Chondrocyte (in vitro differentiated cells): ENCODE measurements around the gene PRM1. TPM values are rescaled to one million over a fixed set of nuclear protein-coding genes. Genes with fewer than 3 reads are reported as not detected.

Source experiments
- DNase-seq: peaks from one replicate; pipeline ENCODE4 v3.0.0; 2021; ENCODE audit warnings: mixed read lengths, low spot score
- H3K27ac Mint-ChIP-seq: one replicate; pipeline ENCODE4 v1.8.0; 2021; ENCODE audit warnings: mild to moderate bottlenecking, moderate library complexity, mixed read lengths; ENCODE audit not compliant: unreplicated experiment
- H3K27me3 Mint-ChIP-seq: 2 replicates; pipeline ENCODE4 v1.8.0; 2021; ENCODE audit warnings: low read depth, mixed read lengths
- H3K36me3 Mint-ChIP-seq: 2 replicates; pipeline ENCODE4 v1.8.0; 2021; ENCODE audit warnings: low read depth, mixed read lengths
- H3K4me1 Mint-ChIP-seq: 2 replicates; pipeline ENCODE4 v1.8.0; 2021; ENCODE audit warnings: low read depth, mild to moderate bottlenecking, mixed read lengths
- H3K4me3 Mint-ChIP-seq: one replicate; pipeline ENCODE4 v1.8.0; 2021; ENCODE audit warnings: mild to moderate bottlenecking, moderate library complexity, mixed read lengths; ENCODE audit not compliant: unreplicated experiment
- H3K9me3 Mint-ChIP-seq: 2 replicates; pipeline ENCODE4 v1.8.0; 2021; ENCODE audit warnings: low read depth, mixed read lengths
- total RNA-seq: library from RNA; stranded (reverse); gene quantifications from 3 replicates; pipeline ENCODE4 v1.2.1, GENCODE V29; 2021
- TF ChIP-seq, protein P1 (sequence below): fragments of 200-600 bp; sonication (generic); IDR thresholded peaks from 2 replicates; pipeline ENCODE4 v1.5.0; 2021; ENCODE audit warnings: antibody characterized with exemption, mild to moderate bottlenecking, moderate library complexity

PRM1 gene
- total RNA-seq, 1 donor from 2014 or later, result not detected

DNA sequence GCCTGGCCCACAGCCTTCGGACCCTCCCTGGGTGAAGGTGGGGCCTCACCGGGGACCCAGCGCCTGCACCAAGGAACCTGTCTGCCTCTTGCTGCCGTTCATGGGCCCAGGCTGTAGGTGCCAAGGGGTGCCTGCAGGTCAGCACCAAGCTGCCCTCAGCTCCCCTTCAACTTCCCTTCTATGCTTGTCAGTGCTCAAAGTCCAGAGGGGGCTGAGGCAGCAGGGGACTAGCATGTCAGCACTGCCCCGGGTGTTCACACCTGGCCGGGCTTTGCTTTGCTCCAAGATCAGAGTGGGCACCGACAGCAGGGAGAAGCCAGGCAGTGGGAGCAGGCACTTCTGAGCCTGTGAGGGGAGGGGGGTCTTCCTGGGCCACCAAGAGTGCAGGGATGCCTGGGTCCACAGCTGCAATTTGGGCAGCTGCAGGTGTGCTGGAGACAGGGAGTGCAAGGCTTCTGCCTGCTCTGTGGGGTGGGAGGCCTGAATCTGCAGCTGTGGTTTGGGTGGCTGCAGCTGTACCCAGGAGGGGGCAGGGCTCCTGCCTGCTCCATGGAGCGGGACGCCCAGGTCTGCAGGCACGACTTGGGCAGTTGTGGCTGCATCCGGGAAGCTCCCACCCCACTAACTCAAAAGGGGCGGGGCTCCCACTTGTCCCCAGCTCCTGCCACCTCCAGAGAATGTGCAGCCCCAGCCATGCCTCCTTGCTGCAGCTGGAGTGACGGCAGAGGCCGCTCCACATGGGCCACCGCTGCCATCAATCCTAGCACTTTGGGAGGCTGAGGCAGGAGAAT, 27.6 kb upstream of the PRM1 start:
- H3K4me1 Mint-ChIP-seq, result peaks cover 30% of the 10 kb centered on the region
- no peak overlapping the region for H3K27ac Mint-ChIP-seq
- DNase-seq, result no peak
- no peak overlapping the region for H3K4me3 Mint-ChIP-seq
- H3K27me3 Mint-ChIP-seq, result no peaks in the 10 kb centered on the region
- H3K36me3 Mint-ChIP-seq, result peaks cover 2% of the 10 kb centered on the region
- H3K9me3 Mint-ChIP-seq, result no peaks in the 10 kb centered on the region
- TF ChIP-seq, protein P1, sequence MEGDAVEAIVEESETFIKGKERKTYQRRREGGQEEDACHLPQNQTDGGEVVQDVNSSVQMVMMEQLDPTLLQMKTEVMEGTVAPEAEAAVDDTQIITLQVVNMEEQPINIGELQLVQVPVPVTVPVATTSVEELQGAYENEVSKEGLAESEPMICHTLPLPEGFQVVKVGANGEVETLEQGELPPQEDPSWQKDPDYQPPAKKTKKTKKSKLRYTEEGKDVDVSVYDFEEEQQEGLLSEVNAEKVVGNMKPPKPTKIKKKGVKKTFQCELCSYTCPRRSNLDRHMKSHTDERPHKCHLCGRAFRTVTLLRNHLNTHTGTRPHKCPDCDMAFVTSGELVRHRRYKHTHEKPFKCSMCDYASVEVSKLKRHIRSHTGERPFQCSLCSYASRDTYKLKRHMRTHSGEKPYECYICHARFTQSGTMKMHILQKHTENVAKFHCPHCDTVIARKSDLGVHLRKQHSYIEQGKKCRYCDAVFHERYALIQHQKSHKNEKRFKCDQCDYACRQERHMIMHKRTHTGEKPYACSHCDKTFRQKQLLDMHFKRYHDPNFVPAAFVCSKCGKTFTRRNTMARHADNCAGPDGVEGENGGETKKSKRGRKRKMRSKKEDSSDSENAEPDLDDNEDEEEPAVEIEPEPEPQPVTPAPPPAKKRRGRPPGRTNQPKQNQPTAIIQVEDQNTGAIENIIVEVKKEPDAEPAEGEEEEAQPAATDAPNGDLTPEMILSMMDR, result no peak

DNA sequence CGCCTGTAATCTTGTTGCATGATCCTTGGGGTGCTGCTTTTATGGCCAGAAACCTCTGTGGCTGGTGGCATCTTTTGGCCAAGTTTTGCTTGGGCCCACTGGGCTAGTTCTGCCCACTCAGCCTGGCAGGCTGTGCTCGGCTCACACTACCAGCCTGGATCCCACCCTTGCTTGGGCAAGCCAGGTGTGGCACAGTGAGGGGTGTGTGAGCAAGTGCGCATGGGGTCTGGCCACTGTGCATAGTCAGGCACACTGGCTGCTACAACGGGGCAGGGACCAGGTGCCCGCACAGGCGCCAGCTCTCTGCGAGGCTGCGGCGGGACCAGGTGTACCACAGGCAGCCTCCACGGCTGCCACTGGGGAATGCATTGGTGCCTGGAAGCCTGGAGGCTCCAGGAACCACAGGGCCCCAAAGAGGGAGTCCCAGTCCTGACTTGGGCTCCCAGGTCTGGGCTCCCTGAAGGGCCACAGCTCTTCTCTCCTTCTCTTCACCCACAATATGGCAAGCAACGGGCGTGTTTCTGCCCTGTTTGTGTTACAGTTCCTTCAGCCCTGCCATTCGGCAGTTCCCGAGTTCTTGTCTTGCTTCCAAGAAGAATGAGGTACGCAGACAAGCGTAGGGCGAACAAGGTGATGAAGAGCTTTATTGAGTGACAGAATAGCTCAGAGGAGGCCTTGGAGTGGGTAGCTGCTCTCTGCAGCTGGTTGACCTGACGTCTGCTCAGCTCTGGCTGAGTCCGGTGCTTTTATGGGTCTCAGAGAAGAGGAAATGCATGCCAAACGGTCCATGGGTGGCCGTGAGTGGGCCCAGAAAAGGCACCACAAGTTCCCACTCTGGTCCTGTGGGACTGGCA, 26.7 kb upstream of the PRM1 start:
- Mint-ChIP-seq H3K9me3 (no peaks in the 10 kb centered on the region), H3K27ac (no peak overlapping the region), H3K36me3 (peaks cover 2% of the 10 kb centered on the region), H3K27me3 (no peaks in the 10 kb centered on the region), H3K4me3 (no peak overlapping the region), H3K4me1 (peaks cover 28% of the 10 kb centered on the region)
- TF ChIP-seq, protein P1, result no peak
- no peak for DNase-seq

DNA sequence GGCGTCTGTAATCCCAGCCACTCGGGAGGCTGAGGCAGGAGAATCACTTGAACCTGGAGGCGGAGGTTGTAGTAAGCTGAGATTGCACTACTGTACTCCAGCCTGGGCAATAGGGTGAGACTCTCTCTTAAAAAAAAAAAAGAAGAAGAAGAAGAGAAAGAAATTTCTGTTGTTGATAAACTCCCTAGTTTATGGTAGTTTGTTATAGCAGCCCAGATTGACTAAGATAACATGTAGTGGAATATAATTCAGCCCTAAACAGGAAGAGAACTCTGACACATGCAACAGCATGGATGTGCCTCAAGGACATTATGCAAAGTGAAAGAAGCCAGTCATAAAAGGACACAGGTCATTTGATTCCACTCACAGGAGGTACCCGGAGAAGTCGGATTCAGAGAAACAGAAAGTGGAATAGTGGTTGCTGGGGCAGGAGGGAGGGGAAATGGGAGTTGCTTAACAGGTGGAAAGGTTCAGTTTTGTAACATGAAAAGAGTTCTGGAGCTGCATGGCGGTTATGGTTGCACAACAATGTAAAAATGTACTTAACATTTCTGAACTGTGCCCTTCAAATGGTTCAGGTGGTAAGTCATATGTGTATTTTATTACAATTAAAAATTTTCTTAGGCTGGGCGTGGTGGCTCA, 26.0 kb upstream of the PRM1 start:
- no peak overlapping the region for H3K27ac Mint-ChIP-seq
- H3K9me3 Mint-ChIP-seq, result no peaks in the 10 kb centered on the region
- H3K4me1 Mint-ChIP-seq, result peaks cover 23% of the 10 kb centered on the region
- H3K4me3 Mint-ChIP-seq, result no peak overlapping the region
- H3K27me3 Mint-ChIP-seq, result no peaks in the 10 kb centered on the region
- peaks cover 2% of the 10 kb centered on the region for H3K36me3 Mint-ChIP-seq
- DNase-seq, result no peak
- TF ChIP-seq, protein P1, result no peak

GRCh38 chr16:11306381-11306780, 25.3 kb upstream of the PRM1 start:
- no peak overlapping the region for H3K4me3 Mint-ChIP-seq
- peaks cover 23% of the 10 kb centered on the region for H3K4me1 Mint-ChIP-seq
- no peaks in the 10 kb centered on the region for H3K9me3 Mint-ChIP-seq
- TF ChIP-seq, protein P1, result no peak
- no peak overlapping the region for H3K27ac Mint-ChIP-seq
- no peak for DNase-seq
- peaks cover 2% of the 10 kb centered on the region for H3K36me3 Mint-ChIP-seq
- no peaks in the 10 kb centered on the region for H3K27me3 Mint-ChIP-seq
